ENCODE data around the gene TOMM40. TPM values are rescaled to one million over a fixed set of nuclear protein-coding genes. Genes with fewer than 3 reads are reported as not detected.

TOMM40 gene
- polyA plus RNA-seq, 1 experiment, result 21.7 TPM

- no peak for TF ChIP-seq CTCF (IDR thresholded peaks at IDR 0.05; ENCODE audit: low read depth, low read length)
- DNase-seq (ENCODE audit: low read depth, low spot score), result no peak
- Histone ChIP-seq H3K27ac (ENCODE audit: low read depth, low read length) (no peak overlapping the region), H3K27me3 (ENCODE audit: control insufficient read depth, insufficient read depth, low read length) (no peaks in the 10 kb centered on the region), H3K4me3 (ENCODE audit: low read depth, low read length) (no peak overlapping the region), H3K9me3 (ENCODE audit: control insufficient read depth, insufficient read depth, low read length) (peaks cover 5% of the 10 kb centered on the region; the same call in 1 of the 2 replicates)
- ChIA-PET CTCF (no interaction called here), POLR2A (no interaction called here)
These were observed 27.1 kb upstream of the TOMM40 start for GRCh38 chr19:44863990-44864389.

DNA sequence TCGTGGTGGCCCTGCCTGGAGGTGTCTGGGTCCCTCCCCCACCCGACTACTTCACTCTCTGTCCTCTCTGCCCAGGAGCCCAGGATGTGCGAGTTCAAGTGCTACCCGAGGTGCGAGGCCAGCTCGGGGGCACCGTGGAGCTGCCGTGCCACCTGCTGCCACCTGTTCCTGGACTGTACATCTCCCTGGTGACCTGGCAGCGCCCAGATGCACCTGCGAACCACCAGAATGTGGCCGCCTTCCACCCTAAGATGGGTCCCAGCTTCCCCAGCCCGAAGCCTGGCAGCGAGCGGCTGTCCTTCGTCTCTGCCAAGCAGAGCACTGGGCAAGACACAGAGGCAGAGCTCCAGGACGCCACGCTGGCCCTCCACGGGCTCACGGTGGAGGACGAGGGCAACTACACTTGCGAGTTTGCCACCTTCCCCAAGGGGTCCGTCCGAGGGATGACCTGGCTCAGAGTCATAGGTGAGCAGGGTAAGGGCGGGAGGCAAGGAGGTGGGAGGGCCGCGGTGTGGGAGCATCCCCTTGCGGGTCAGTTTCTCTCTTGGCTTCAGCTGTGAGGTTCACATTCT, 25.8 kb upstream of the TOMM40 start:
- no peak for DNase-seq (ENCODE audit: low read depth, low spot score)
- CTCF ChIA-PET, result no interaction called here
- Histone ChIP-seq H3K27ac (ENCODE audit: low read depth, low read length) (no peak overlapping the region), H3K27me3 (ENCODE audit: control insufficient read depth, insufficient read depth, low read length) (no peaks in the 10 kb centered on the region), H3K4me3 (ENCODE audit: low read depth, low read length) (no peak overlapping the region), H3K9me3 (ENCODE audit: control insufficient read depth, insufficient read depth, low read length) (peaks cover 5% of the 10 kb centered on the region; the same call in 1 of the 2 replicates)
- POLR2A ChIA-PET, result no interaction called here
- TF ChIP-seq CTCF (IDR thresholded peaks at IDR 0.05; ENCODE audit: low read depth, low read length), result no peak

DNA sequence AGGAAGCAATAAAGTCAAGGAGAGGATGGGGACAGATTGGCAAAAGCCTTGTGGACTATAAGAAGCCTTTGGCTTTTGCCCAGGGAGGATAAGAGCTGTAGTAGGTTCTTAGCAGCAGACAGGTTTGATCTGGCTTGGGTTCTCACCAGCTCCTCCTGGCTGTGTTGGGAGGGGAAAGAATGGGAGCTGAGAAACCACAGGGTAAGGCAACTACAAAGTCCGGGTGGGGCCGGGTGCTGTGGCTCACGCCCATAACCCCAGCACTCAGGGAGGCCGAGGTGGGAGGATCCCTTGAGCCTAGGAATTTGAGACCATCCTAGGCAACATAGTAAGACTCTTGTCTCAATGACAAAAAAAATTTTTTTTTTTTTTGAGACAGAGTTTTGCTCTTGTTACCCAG, 24.4 kb upstream of the TOMM40 start:
- Histone ChIP-seq H3K9me3 (ENCODE audit: control insufficient read depth, insufficient read depth, low read length) (peaks cover 5% of the 10 kb centered on the region; the same call in 1 of the 2 replicates), H3K27me3 (ENCODE audit: control insufficient read depth, insufficient read depth, low read length) (no peaks in the 10 kb centered on the region), H3K27ac (ENCODE audit: low read depth, low read length) (no peak overlapping the region), H3K4me3 (ENCODE audit: low read depth, low read length) (no peak overlapping the region)
- TF ChIP-seq CTCF (IDR thresholded peaks at IDR 0.05; ENCODE audit: low read depth, low read length), result no peak
- POLR2A ChIA-PET, result no interaction called here
- CTCF ChIA-PET, result interaction anchor here (0.7 kb wide), 1 partner anchor 772 kb away, joined by 3 read pairs; the partner anchor contains the start of gene ZNF224
- no peak for DNase-seq (ENCODE audit: low read depth, low spot score)

DNA sequence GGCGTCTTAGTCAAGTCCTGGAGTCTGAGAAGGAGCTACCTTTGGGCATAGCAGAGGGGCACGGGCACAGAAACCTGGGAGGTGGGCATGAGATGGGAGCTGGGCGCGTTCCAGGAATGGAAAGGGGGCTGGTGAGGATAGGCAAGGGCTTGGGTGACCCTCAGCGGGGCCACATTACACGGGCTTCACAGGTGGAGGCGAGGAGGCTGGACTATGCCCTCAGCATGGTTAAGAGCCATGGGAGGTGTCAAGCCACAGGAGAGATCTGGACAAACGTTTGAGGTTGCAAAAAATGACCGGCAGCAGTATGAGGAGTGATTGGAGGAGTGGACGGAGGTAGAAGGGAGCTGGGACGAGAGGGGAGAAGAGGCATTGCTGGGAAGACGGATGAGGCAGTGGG, 23.5 kb upstream of the TOMM40 start:
- peaks cover 5% of the 10 kb centered on the region; the same call in 1 of the 2 replicates for H3K9me3 ChIP-seq (ENCODE audit: control insufficient read depth, insufficient read depth, low read length)
- no peak for TF ChIP-seq CTCF (IDR thresholded peaks at IDR 0.05; ENCODE audit: low read depth, low read length)
- no peak overlapping the region for H3K27ac ChIP-seq (ENCODE audit: low read depth, low read length)
- no peak overlapping the region for H3K4me3 ChIP-seq (ENCODE audit: low read depth, low read length)
- no peaks in the 10 kb centered on the region for H3K27me3 ChIP-seq (ENCODE audit: control insufficient read depth, insufficient read depth, low read length)
- CTCF ChIA-PET, result interaction anchor here (0.7 kb wide), 1 partner anchor 773 kb away, joined by 3 read pairs; the partner anchor contains the start of gene ZNF224
- POLR2A ChIA-PET, result no interaction called here
- DNase-seq (ENCODE audit: low read depth, low spot score), result no peak

- Histone ChIP-seq H3K27me3 (ENCODE audit: control insufficient read depth, insufficient read depth, low read length) (no peaks in the 10 kb centered on the region), H3K27ac (ENCODE audit: low read depth, low read length) (peak overlapping the region; percentile 31), H3K4me3 (ENCODE audit: low read depth, low read length) (no peak overlapping the region), H3K9me3 (ENCODE audit: control insufficient read depth, insufficient read depth, low read length) (peaks cover 5% of the 10 kb centered on the region; the same call in 1 of the 2 replicates)
- CTCF ChIA-PET, result interaction anchor here (1.3 kb wide), 1 partner anchor 24 kb away, joined by 5 read pairs; the partner anchor contains the start of gene NECTIN2
- DNase-seq (ENCODE audit: low read depth, low spot score), result peak; percentile 46
- POLR2A ChIA-PET, result interaction anchor here (0.5 to 1.2 kb wide), 2 partner anchors 14 to 20 kb away, joined by 3 to 8 read pairs; no protein-coding TSS in a partner anchor
- TF ChIP-seq CTCF (IDR thresholded peaks at IDR 0.05; ENCODE audit: low read depth, low read length), result no peak
These were observed 21.2 kb upstream of the TOMM40 start for GRCh38 chr19:44869733-44870470.
